ENCODE results near the gene FHOD3. TPM values are rescaled to one million over a fixed set of nuclear protein-coding genes. Genes with fewer than 3 reads are reported as not detected.

Gene FHOD3
- total and polyA plus RNA-seq, 2 of the 8 experiments (the other 6 are each of a cell fraction or from before 2014, with no cell fraction given) = 9.7 to 10.5 TPM

DNA sequence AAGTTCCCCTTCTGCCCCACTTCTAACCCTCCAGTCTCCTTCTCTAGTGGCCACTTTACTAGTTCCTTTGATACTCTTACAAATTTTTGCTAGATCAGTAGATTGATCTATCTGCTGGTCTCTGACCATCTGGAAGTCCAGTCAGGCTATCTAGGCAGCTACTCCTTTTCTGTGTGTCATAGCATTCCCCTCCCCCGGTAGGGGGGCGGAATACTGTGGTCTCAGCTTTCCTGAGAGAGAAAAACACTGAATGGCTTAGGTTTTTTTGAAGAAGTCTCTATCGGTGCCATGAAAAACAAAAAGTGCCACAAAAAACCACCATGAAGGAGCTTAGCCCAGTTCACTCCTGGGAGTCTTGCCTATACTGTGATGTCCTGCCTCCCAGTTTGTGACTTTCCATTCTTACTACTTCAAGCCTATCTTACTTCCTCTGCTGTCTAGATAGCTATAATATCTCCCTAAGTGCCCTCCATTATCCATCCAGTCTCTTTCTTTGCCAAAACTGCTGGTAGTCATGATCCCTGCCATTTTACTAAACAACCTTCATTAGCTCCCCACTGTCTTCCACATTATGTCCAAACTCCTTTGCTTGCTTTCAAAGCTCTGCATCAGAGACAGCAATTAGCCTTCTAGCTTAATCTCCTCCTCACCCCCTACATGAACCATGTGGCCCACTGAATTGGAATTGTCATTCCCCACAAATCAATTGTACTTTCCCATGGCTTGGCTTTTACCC lies 501.4 kb downstream of the FHOD3 start:
- CTCF ChIA-PET (ENCODE audit: partially characterized antibody) = interaction anchor here (0.7 to 1.6 kb wide), 6 partner anchors 10 to 111 kb away, joined by 3 to 8 read pairs (median 4); no protein-coding TSS in a partner anchor
- POLR2A ChIA-PET (ENCODE audit: partially characterized antibody) = interaction anchor here (1.7 to 1.8 kb wide), 2 partner anchors 11 to 30 kb away, joined by 4 to 12 read pairs; partner anchors contain the start of genes KIAA1328 and TPGS2
- TF ChIP-seq CHD2 (IDR thresholded peaks at IDR 0.05; ENCODE audit: low read length) (no peak), TBP (IDR thresholded peaks at IDR 0.05; ENCODE audit: low read depth, low read length) (no peak), TAF1 (IDR thresholded peaks at IDR 0.05; ENCODE audit: low read depth, low read length) (no peak), KDM1A (IDR thresholded peaks at IDR 0.05; ENCODE audit: borderline replicate concordance, low read length) (no peak), CREB1 (IDR thresholded peaks at IDR 0.05) (no peak), BRCA1 (IDR thresholded peaks at IDR 0.05; ENCODE audit: low read depth, low read length) (no peak), SIN3A (conservative IDR thresholded peaks at IDR 0.05 in 1 of 2, IDR thresholded peaks at IDR 0.05 in 1 of 2; ENCODE audit: low read depth in 1 of 2, low read length in 2 of 2) (no peak), POLR2A (IDR thresholded peaks at IDR 0.05; ENCODE audit: control extremely low read depth in 1 of 2, low read depth in 2 of 2, low read length in 2 of 2) (no peak), RFX5 (IDR thresholded peaks at IDR 0.05; ENCODE audit: borderline replicate concordance, low read depth, low read length) (no peak)
- TF ChIP-seq, protein P1, sequence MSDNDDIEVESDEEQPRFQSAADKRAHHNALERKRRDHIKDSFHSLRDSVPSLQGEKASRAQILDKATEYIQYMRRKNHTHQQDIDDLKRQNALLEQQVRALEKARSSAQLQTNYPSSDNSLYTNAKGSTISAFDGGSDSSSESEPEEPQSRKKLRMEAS (IDR thresholded peaks at IDR 0.05) = no peak
- TF ChIP-seq, protein P2, sequence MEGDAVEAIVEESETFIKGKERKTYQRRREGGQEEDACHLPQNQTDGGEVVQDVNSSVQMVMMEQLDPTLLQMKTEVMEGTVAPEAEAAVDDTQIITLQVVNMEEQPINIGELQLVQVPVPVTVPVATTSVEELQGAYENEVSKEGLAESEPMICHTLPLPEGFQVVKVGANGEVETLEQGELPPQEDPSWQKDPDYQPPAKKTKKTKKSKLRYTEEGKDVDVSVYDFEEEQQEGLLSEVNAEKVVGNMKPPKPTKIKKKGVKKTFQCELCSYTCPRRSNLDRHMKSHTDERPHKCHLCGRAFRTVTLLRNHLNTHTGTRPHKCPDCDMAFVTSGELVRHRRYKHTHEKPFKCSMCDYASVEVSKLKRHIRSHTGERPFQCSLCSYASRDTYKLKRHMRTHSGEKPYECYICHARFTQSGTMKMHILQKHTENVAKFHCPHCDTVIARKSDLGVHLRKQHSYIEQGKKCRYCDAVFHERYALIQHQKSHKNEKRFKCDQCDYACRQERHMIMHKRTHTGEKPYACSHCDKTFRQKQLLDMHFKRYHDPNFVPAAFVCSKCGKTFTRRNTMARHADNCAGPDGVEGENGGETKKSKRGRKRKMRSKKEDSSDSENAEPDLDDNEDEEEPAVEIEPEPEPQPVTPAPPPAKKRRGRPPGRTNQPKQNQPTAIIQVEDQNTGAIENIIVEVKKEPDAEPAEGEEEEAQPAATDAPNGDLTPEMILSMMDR (IDR thresholded peaks at IDR 0.05; ENCODE audit: control extremely low read depth in 1 of 3, insufficient read depth in 1 of 3, low read depth in 1 of 3, low read length in 3 of 3) = no peak

More for the DNA sequence above, 501.4 kb downstream of the FHOD3 start:
- no peaks in the 10 kb centered on the region for H3K9me3 ChIP-seq (ENCODE audit: insufficient read depth in 2 of 2, low read depth in 1 of 2, low read length in 1 of 2)
- no peak overlapping the region for H2BK15ac ChIP-seq (ENCODE audit: low read length)
- H4K91ac ChIP-seq (replicated peaks; ENCODE audit: insufficient read length, low read length) = no peak overlapping the region
- no peak overlapping the region for H3K18ac ChIP-seq (ENCODE audit: extremely low read depth, low read length)
- no peak overlapping the region for H2BK120ac ChIP-seq (replicated peaks; ENCODE audit: low read depth, low read length)
- no peaks in the 10 kb centered on the region for H3K79me2 ChIP-seq (ENCODE audit: control insufficient read depth in 1 of 2, insufficient read depth in 2 of 2, low read length in 2 of 2)
- H3K36me3 ChIP-seq (ENCODE audit: control insufficient read depth in 2 of 4, insufficient read depth in 4 of 4, low read length in 3 of 4) = peaks cover 12 to 75% (median 40%) of the 10 kb centered on the region in 4 experiments
- H4K5ac ChIP-seq (ENCODE audit: insufficient read length, low read depth, low read length) = no peak overlapping the region
- peaks cover 0 to 2% of the 10 kb centered on the region in 2 experiments for H4K20me1 ChIP-seq (replicated peaks in 1 of 2; ENCODE audit: control insufficient read depth in 1 of 2, insufficient read depth in 2 of 2, low read length in 2 of 2)
- no peak overlapping the region for H2BK12ac ChIP-seq (ENCODE audit: low read depth, low read length)
- no peak overlapping the region for H3K4me2 ChIP-seq (ENCODE audit: insufficient read depth in 1 of 2, low read depth in 2 of 2, low read length in 2 of 2)
- H3K23ac ChIP-seq (ENCODE audit: insufficient read length) = no peak overlapping the region
- H3K9ac ChIP-seq (replicated peaks in 1 of 4; ENCODE audit: extremely low read depth in 1 of 4, low read depth in 3 of 4, low read length in 3 of 4) = no peak overlapping the region
- H3K79me1 ChIP-seq (ENCODE audit: low read depth, low read length) = no peaks in the 10 kb centered on the region
- H2AK5ac ChIP-seq (ENCODE audit: low read depth, low read length) = no peak overlapping the region
- no peak overlapping the region for H4K8ac ChIP-seq (ENCODE audit: extremely low read depth, insufficient read depth, low read length)
- no peak overlapping the region for H2BK5ac ChIP-seq (ENCODE audit: low read depth, low read length)
- DNase-seq (ENCODE audit: low read depth in 1 of 2, low spot score in 2 of 2) (no peak), FAIRE-seq (no peak)
- no peak overlapping the region for H3K56ac ChIP-seq (replicated peaks; ENCODE audit: insufficient read length, low read depth, low read length)
- WGBS, 2 experiments (ENCODE audit: extremely low coverage in 1 of 2, insufficient coverage in 1 of 2, insufficient read length in 1 of 2, insufficient replicate concordance in 2 of 2, low coverage in 1 of 2, low lambda C conversion rate in 2 of 2, missing lambda C conversion rate in 1 of 2) = 92% methylated on average over 3 of the region's 3 CpGs; no CpG with 5 or more reads in 1 of the 2 experiments
- no peaks in the 10 kb centered on the region for H3K27me3 ChIP-seq (replicated peaks in 1 of 4; ENCODE audit: control insufficient read depth in 3 of 4, extremely low read depth in 1 of 4, insufficient read depth in 3 of 4, low read length in 3 of 4)
- H3K23me2 ChIP-seq (ENCODE audit: low read depth, low read length) = no peaks in the 10 kb centered on the region
- H3K4me1 ChIP-seq (replicated peaks in 1 of 4; ENCODE audit: control insufficient read depth in 3 of 4, insufficient read depth in 4 of 4, low read length in 3 of 4) = 0 out of 7 replicates have a peak, but pooled peaks cover 0 to 3% (median 0%) of the 10 kb centered on the region in 4 experiments
- H2AFZ ChIP-seq (ENCODE audit: low read length) = no peak overlapping the region
- no peak overlapping the region for H2BK20ac ChIP-seq (ENCODE audit: low read length)
- no peak overlapping the region for H3K4me3 ChIP-seq (ENCODE audit: extremely low read depth in 1 of 4, insufficient read depth in 2 of 4, low read depth in 3 of 4, low read length in 4 of 4)
- H3K14ac ChIP-seq (ENCODE audit: insufficient read length) = no peak overlapping the region
- no peak overlapping the region for H3K4ac ChIP-seq (replicated peaks; ENCODE audit: insufficient read length, low read depth, low read length)
- no peak overlapping the region for H3K27ac ChIP-seq (ENCODE audit: low read depth, low read length)
